Raji (cell line): ENCODE data around the gene BBC3.

Experiments
- POLR2A ChIP-seq: IDR thresholded peaks from 2 replicates; pipeline ENCODE4 v1.6.1; 2011; ENCODE audit warnings: low read depth, low read length, control low read depth; ENCODE audit not compliant: insufficient read depth

Gene BBC3

GRCh38 chr19:47227352-47228167, 3.4 kb downstream of the BBC3 start:
- peak; percentile 37; the same call in 1 of the 2 replicates for TF ChIP-seq POLR2A

GRCh38 chr19:47226426-47227351, 4.3 kb downstream of the BBC3 start:
- TF ChIP-seq POLR2A = peak; percentile 55

GRCh38 chr19:47225746-47226425, 5.1 kb downstream of the BBC3 start:
- TF ChIP-seq POLR2A = peak; percentile 98

DNA sequence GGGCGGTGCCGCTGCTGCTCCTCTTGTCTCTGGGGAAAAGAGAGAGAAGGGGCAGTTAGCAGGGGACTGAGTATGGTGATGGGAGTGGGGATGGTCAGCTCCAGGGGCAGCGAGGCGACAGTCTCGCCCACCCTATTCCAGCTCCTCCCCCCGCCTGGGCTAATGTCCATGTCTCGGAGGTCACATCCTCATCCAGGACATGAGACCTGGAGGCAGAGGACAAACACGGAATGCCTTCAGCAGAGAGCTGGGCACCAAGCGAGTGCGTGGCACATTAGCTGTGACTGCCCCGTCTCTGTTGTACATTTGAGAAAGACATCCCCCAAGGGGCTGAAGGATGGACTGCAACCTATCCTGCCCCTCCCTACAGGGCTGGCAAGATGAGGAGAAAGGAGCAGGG, 9.1 kb downstream of the BBC3 start:
- TF ChIP-seq POLR2A = no peak

DNA sequence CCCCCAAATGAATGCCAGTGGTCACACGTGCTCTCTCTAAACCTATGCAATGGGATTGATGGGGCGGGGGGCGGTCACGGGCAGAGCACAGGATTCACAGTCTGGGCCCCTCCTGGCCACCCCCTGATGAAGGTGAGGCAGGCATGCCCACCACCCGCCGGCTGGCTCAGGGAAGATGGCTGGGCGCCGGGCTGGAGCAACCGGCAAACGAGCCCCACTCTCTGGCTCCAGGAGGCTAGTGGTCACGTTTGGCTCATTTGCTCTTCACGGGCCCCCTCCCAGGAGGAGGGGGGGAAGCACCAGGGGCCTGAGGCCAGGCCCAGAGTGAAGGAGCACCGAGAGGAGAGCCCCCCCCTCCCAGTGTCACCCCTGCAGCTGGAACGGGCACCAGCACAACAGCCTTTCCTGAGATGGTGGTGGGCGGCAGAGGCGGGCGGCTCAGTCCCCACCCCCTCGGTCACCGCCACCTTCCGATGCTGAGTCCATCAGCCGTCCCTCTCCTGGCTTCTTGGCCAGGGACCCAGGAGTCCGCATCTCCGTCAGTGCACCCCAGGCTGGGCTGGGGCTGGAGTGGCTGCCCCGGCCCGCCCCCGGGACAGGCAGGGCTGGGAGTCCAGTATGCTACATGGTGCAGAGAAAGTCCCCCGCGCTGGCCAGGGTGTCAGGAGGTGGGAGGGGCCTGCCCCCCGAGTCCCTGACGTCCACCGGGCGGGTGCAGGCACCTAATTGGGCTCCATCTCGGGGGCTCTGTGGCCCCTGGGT, 9.7 kb downstream of the BBC3 start:
- no peak for TF ChIP-seq POLR2A

DNA sequence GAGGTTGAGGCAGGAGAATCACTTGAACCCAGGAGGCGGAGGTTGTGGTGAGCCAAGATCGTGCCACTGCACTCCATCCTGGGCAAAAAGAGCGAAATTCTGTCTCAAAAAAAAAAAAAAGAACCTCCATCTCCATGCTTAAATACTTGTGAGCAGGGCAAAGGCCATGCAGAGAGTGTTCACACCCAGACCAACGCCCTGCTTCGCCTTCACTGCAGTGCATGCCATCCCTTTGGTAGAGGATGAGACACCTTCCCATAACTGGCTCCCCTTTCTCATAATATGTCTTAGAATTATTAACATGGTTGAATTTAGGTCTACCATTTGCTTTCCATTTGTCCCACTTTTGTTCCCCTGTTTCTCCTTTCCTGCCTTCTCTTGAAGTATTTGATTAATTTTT, 15.4 kb downstream of the BBC3 start:
- no peak for TF ChIP-seq POLR2A

DNA sequence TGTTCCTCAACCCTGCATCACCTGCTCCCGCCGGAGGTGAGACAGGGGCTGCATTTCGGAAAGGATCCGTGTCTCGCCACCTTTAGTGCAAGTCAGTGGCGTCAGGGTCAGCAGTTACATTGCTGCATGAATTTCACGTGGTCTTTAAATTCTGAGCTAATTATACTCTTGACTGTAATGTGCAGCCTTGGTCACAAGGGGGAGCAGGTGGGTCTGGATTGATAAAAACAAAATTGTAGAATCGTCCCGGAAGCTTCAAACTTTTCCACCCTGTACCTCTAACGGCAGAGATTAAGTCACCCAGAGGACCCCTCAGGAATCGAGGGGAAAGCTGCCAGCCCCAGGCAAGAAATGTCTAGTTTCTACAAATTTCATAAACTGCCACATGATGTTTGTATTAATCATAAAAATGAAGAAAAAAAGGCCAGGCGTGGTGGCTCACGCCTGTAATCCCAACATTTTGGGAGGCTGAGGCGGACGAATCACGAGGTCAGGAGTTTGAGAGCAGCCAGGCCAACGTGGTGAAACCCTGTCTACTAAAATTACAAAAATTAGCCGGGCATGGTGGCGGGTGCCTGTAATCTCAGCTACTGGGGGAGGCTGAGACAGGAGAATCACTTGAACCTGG, 20.2 kb downstream of the BBC3 start:
- TF ChIP-seq POLR2A = no peak

GRCh38 chr19:47210180-47210490, 20.9 kb downstream of the BBC3 start:
- no peak for TF ChIP-seq POLR2A

GRCh38 chr19:47209319-47210179, 21.4 kb downstream of the BBC3 start:
- TF ChIP-seq POLR2A = no peak

DNA sequence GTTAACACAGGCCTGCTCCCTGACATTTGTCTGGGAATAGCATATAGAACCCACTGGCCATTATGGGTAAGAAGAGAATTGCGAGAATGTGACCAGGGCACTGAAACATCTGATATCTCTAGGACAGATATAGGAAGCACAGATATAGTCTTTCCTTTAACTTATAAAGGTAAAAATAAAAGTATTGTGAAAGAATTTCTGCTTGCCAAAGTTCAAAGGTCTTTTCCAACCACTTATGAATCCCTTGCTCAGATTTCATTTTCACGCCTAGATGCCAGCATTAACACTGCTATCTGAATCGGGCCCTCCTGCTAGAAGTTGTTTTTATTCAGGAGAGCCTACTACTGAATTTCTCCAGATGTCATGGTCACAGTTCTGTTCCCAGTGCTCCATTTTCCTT, 27.7 kb downstream of the BBC3 start:
- no peak for TF ChIP-seq POLR2A

GRCh38 chr19:47200530-47200929, 30.5 kb downstream of the BBC3 start:
- TF ChIP-seq POLR2A = no peak

- no peak for TF ChIP-seq POLR2A
Measured at GRCh38 chr19:47197141-47197540, 33.9 kb downstream of the BBC3 start.

DNA sequence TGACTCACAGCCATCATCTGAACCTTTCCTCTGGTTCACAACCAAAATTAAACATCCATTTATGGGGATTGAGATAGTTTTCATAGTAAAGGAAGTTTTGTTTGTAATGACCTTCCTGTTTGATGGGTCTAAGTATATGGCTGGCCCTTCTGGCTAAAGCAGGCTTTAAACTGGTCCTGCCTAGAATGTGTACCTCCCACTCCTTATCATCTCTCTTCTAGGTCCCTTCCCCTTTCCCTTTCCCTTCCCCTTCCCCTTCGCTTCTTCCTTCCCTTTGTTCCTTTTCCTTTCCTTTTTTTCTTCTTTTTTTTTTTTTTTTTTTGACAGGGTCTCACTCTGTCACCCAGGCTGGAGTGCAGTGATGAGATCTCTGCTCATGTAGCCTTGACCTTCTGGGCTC, 35.6 kb downstream of the BBC3 start:
- no peak for TF ChIP-seq POLR2A

DNA sequence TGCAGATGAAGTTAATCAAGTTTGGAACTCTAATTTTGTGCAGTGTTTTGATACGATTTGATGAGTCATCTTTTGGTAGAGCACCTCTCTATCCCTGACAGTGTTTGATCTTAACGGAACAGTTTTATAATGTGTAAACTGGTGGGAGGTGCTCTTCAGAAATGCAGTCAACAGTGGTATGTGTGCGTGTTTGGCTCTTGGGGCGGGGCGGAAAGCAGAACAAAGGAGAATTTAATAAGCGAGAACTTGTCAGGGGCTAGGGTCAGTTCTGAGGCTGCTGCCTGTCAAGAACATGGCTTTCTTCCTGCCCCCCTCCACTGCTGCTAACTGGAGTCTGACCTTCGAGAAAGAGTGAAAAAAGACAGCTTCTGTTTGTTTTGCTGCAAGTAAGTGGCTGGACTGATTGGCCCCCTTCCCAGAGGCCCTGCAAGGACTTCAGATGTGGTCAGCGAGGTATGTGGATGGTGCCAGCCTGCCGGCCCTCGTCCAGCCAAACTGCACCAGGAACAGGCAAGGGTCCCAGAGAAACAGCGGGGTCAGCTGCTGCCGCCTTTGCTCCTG, 40.8 kb downstream of the BBC3 start:
- no peak for TF ChIP-seq POLR2A
